Neuronal stem cell (in vitro differentiated cells): Measurements from ENCODE around the gene TRNP1.

Experiments
- DNase-seq: peaks from one replicate; pipeline ENCODE4 v3.0.0-alpha.2; 2013; ENCODE audit warnings: low spot score
- H2AFZ ChIP-seq: one replicate; pipeline ENCODE4 v1.6.1; 2013; ENCODE audit warnings: mild to moderate bottlenecking, low read length, inconsistent platforms
- H2AK5ac ChIP-seq: 2 replicates; pipeline ENCODE4 v1.6.1; 2013; ENCODE audit warnings: low read depth, mild to moderate bottlenecking, inconsistent platforms, low read length, moderate library complexity, mixed read lengths
- H2BK120ac ChIP-seq: 2 replicates; pipeline ENCODE4 v1.6.1; 2013; ENCODE audit warnings: low read depth, mild to moderate bottlenecking, inconsistent platforms, low read length, moderate library complexity, mixed read lengths
- H2BK12ac ChIP-seq: one replicate; pipeline ENCODE4 v1.6.1; 2013; ENCODE audit warnings: low read length, inconsistent platforms
- H2BK15ac ChIP-seq: 2 replicates; pipeline ENCODE4 v1.6.1; 2013; ENCODE audit warnings: mild to moderate bottlenecking, low read length, inconsistent platforms, mixed read lengths
- H2BK5ac ChIP-seq: one replicate; pipeline ENCODE4 v1.6.1; 2013; ENCODE audit warnings: inconsistent platforms, mild to moderate bottlenecking, low read length, moderate library complexity
- H3K14ac ChIP-seq: one replicate; pipeline ENCODE4 v1.6.1; 2013; ENCODE audit warnings: low read length, inconsistent platforms
- H3K18ac ChIP-seq: 2 replicates; pipeline ENCODE4 v1.6.1; 2013; ENCODE audit warnings: low read length, inconsistent platforms
- H3K23ac ChIP-seq: 2 replicates; pipeline ENCODE4 v1.6.1; 2013; ENCODE audit warnings: low read depth, mild to moderate bottlenecking, mixed read lengths, low read length, inconsistent platforms; ENCODE audit not compliant: poor library complexity
- H3K27ac ChIP-seq: replicated peaks from 3 replicates; pipeline ENCODE4 v1.5.1; 2013; ENCODE audit warnings: low read length, inconsistent platforms
- H3K27me3 ChIP-seq, 3 experiments: 2 replicates each; pipeline ENCODE4 v1.6.1; 2013; ENCODE audit warnings: low read length in 3 of 3, mild to moderate bottlenecking in 2 of 3, inconsistent platforms in 1 of 3, low read depth in 1 of 3, mixed read lengths in 1 of 3, moderate library complexity in 1 of 3; ENCODE audit not compliant: control insufficient read depth in 3 of 3, insufficient read depth in 3 of 3
- H3K36me3 ChIP-seq, 2 donors: replicated peaks in 1 of 2; 2 replicates each; pipeline ENCODE4 v1.6.1; 2013; ENCODE audit warnings: low read length in 2 of 2; ENCODE audit not compliant: control insufficient read depth in 2 of 2, insufficient read depth in 2 of 2
- H3K4ac ChIP-seq: 2 replicates; pipeline ENCODE4 v1.6.1; 2013; ENCODE audit warnings: inconsistent platforms, mild to moderate bottlenecking, low read length, moderate library complexity
- H3K4me1 ChIP-seq, 2 donors: 1 replicate in 1 of 2; 2 replicates in 1 of 2; pipeline ENCODE4 v1.6.1; 2013; ENCODE audit warnings: low read length in 2 of 2, low read depth in 1 of 2; ENCODE audit not compliant: control insufficient read depth in 2 of 2, insufficient read depth in 1 of 2
- H3K4me2 ChIP-seq: one replicate; pipeline ENCODE4 v1.6.1; 2013; ENCODE audit warnings: mild to moderate bottlenecking, low read length, inconsistent platforms; ENCODE audit not compliant: insufficient read depth, poor library complexity, severe bottlenecking
- H3K4me3 ChIP-seq, 2 donors: 2 replicates each; pipeline ENCODE4 v1.5.1; 2013; ENCODE audit warnings: low read length in 2 of 2, mild to moderate bottlenecking in 2 of 2, inconsistent platforms in 1 of 2, moderate library complexity in 1 of 2
- H3K79me1 ChIP-seq: one replicate; pipeline ENCODE4 v1.6.1; 2013; ENCODE audit warnings: low read depth, mild to moderate bottlenecking, inconsistent platforms, low read length, moderate library complexity
- H3K9ac ChIP-seq: one replicate; pipeline ENCODE4 v1.6.1; 2013; ENCODE audit warnings: mild to moderate bottlenecking, low read depth, low read length, inconsistent platforms; ENCODE audit not compliant: poor library complexity
- H3K9me3 ChIP-seq, 2 donors: replicated peaks in 1 of 2; 2 replicates each; pipeline versions ENCODE3 to v1.6.1; 2013; ENCODE audit warnings: low read length in 2 of 2, mild to moderate bottlenecking in 2 of 2, inconsistent platforms in 1 of 2, low read depth in 1 of 2, mixed read lengths in 1 of 2, moderate library complexity in 1 of 2; ENCODE audit not compliant: control insufficient read depth in 2 of 2, insufficient read depth in 1 of 2
- H4K8ac ChIP-seq: one replicate; pipeline ENCODE4 v1.6.1; 2013; ENCODE audit warnings: low read depth, mild to moderate bottlenecking, inconsistent platforms, low read length, moderate library complexity
- H4K91ac ChIP-seq: one replicate; pipeline ENCODE4 v1.6.1; 2013; ENCODE audit warnings: low read length, low read depth, mild to moderate bottlenecking, inconsistent platforms; ENCODE audit not compliant: poor library complexity
- WGBS, 2 donors: extraction: QIAGEN DNeasy Blood & Tissue Kit; methylation state at CpG; one replicate each; pipeline ENCODE4 v1.1.7; 2013; ENCODE audit warnings: missing lambda C conversion rate in 2 of 2, mixed read lengths in 1 of 2; ENCODE audit not compliant: insufficient read length in 2 of 2, insufficient replicate concordance in 1 of 2; ENCODE audit errors: extremely low coverage in 2 of 2; 5-methylcytosine and 5-hydroxymethylcytosine counted together

TRNP1 gene

DNA sequence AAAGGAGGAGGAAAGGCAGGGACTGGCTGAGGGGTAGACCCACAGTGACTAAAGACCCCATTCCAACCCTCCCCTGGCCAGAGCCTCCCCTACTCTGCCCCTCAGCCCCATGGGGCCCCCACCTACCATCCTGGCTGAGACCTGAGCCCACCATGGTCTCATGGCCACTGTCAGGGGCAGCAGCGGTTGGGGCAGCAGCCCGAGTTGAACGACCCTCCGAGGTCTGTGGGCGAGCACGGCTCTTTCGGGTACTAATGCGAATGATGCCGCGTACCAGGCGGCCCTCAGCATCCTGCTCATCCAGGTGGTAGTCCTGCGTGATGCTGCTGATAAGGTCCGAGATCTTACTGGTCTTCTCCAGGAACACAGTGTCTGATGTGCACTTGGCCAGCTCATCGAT lies 42.3 kb upstream of the TRNP1 start:
- Histone ChIP-seq H2AK5ac (no peak overlapping the region), H3K27ac (no peak overlapping the region), H3K4me1 (no peaks in the 10 kb centered on the region), H3K27me3 (peaks cover 0 to 5% (median 0%) of the 10 kb centered on the region in 3 experiments), H3K4me3 (no peak overlapping the region), H4K8ac (no peak overlapping the region), H2BK12ac (no peak overlapping the region), H3K14ac (no peak overlapping the region), H2BK15ac (no peak overlapping the region), H3K23ac (no peak overlapping the region), H3K79me1 (no peaks in the 10 kb centered on the region), H3K9me3 (peaks cover 2 to 7% of the 10 kb centered on the region in 2 donors), H3K18ac (no peak overlapping the region), H3K4ac (no peak overlapping the region), H2AFZ (no peak overlapping the region), H4K91ac (no peak overlapping the region), H2BK5ac (no peak overlapping the region), H2BK120ac (no peak overlapping the region), H3K9ac (no peak overlapping the region), H3K4me2 (no peak overlapping the region), H3K36me3 (peaks cover 6 to 10% of the 10 kb centered on the region in 2 donors)
- DNase-seq, result no peak
- WGBS, 2 donors, result no CpG with 5 or more reads among the region's 14 CpGs

DNA sequence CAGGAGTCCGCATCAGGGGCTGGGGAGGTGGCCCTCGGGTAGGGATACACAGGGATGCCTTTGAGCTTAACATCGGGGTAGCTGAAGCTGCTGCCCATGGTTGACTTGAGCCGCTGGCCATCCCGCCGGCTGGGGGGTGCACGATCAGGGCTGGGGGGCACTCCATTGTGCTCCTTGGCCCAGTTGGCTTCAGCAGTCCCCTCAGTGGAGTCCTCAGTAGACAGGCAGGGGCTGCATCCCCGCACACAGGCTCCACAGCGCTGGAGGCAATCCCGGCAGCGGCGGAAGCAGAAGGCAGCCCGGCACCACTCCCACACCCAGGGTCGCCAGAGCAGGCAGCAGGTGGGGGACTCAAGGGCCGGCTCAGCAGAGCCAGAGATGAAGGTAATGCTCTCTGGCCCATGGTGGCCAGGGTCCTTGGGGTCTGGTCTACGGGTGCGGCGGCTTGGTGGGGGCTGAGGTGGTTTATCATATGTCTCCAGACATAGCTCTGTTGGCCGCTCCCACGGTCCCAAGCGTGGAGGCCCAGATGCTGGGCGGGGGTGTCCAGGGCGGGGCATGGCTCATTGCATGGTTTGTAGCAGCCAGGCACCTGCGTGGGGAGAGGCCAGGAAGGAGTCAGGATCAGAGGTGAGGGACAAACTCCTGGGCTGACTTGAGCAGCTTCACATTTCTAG lies 41.5 kb upstream of the TRNP1 start:
- Histone ChIP-seq H3K27ac (no peak overlapping the region), H3K23ac (no peak overlapping the region), H3K9ac (no peak overlapping the region), H2BK12ac (no peak overlapping the region), H3K4me3 (no peak overlapping the region), H3K36me3 (peaks cover 2 to 4% of the 10 kb centered on the region in 2 donors), H4K8ac (no peak overlapping the region), H3K27me3 (peaks cover 0 to 8% (median 0%) of the 10 kb centered on the region in 3 experiments), H2AFZ (no peak overlapping the region), H3K9me3 (peaks cover 4 to 6% of the 10 kb centered on the region in 2 donors), H3K4ac (no peak overlapping the region), H3K18ac (no peak overlapping the region), H3K4me1 (no peaks in the 10 kb centered on the region), H4K91ac (no peak overlapping the region), H2AK5ac (no peak overlapping the region), H2BK15ac (no peak overlapping the region), H3K79me1 (no peaks in the 10 kb centered on the region), H2BK5ac (no peak overlapping the region), H2BK120ac (no peak overlapping the region), H3K4me2 (no peak overlapping the region), H3K14ac (no peak overlapping the region)
- WGBS, 2 donors, result no CpG with 5 or more reads among the region's 24 CpGs
- no peak for DNase-seq

DNA sequence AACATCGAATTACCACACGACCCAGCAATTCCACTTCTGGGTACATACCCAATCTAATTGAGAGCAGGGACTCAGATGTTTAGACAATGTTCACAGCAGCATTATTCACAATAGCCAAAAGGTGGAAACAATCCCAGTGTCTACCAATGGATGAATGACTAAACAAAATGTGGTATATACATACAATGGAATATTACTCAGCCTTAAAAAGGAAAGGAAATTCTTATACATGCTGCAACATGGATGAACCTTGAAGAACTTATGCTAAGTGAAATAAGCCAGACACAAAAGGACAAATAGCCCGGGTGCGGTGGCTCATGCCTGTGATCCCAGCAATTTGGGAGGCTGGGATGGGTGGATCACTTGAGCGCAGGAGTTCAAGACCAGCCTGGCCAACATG lies 40.1 kb upstream of the TRNP1 start:
- no CpG with 5 or more reads among the region's 5 CpGs for WGBS, 2 donors
- H3K18ac ChIP-seq, result no peak overlapping the region
- H3K4ac ChIP-seq, result no peak overlapping the region
- H2BK15ac ChIP-seq, result no peak overlapping the region
- H3K9me3 ChIP-seq, result peaks cover 3 to 4% of the 10 kb centered on the region in 2 donors
- no peak overlapping the region for H2BK5ac ChIP-seq
- no peak overlapping the region for H3K9ac ChIP-seq
- no peak overlapping the region for H2AFZ ChIP-seq
- DNase-seq, result no peak
- H3K27me3 ChIP-seq, result peaks cover 0 to 21% (median 0%) of the 10 kb centered on the region in 3 experiments
- no peak overlapping the region for H3K27ac ChIP-seq
- H2BK120ac ChIP-seq, result no peak overlapping the region
- no peak overlapping the region for H3K14ac ChIP-seq
- no peaks in the 10 kb centered on the region for H3K4me1 ChIP-seq
- no peak overlapping the region for H2BK12ac ChIP-seq
- no peaks in the 10 kb centered on the region for H3K79me1 ChIP-seq
- H2AK5ac ChIP-seq, result no peak overlapping the region
- no peak overlapping the region for H3K4me3 ChIP-seq
- no peak overlapping the region for H4K91ac ChIP-seq
- no peaks in the 10 kb centered on the region for H3K36me3 ChIP-seq
- H3K4me2 ChIP-seq, result no peak overlapping the region
- no peak overlapping the region for H4K8ac ChIP-seq
- no peak overlapping the region for H3K23ac ChIP-seq

DNA sequence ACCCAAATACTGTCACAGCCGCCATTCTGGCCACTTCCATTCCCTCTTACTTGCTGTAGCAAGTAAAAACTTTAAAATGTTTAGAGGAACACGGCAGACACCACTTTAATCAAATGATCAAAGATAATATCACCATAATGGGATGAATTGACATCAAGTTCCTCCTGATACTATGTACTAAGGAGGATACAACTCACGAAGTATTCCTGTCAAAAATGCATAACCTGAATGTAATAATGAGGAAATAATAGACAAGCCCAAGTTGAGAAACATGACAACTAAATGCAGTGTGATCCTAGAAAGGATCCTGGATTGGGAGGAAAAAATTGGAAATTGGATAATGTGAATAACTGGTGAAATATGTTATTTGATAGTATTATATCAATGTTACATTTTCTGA lies 37.2 kb upstream of the TRNP1 start:
- H3K4me2 ChIP-seq, result no peak overlapping the region
- no peak overlapping the region for H2AFZ ChIP-seq
- H2AK5ac ChIP-seq, result no peak overlapping the region
- no peak overlapping the region for H3K4ac ChIP-seq
- no peak overlapping the region for H3K14ac ChIP-seq
- no peak for DNase-seq
- no peak overlapping the region for H2BK12ac ChIP-seq
- peaks cover 17 to 50% (median 28%) of the 10 kb centered on the region in 3 experiments for H3K27me3 ChIP-seq
- no peak overlapping the region for H3K9ac ChIP-seq
- no peak overlapping the region for H3K18ac ChIP-seq
- no peak overlapping the region for H3K23ac ChIP-seq
- H3K4me1 ChIP-seq, result peaks cover 3% of the 10 kb centered on the region in 2 donors
- no peaks in the 10 kb centered on the region for H3K36me3 ChIP-seq
- H2BK120ac ChIP-seq, result no peak overlapping the region
- H2BK15ac ChIP-seq, result no peak overlapping the region
- H3K9me3 ChIP-seq, result peaks cover 3 to 4% of the 10 kb centered on the region in 2 donors
- H4K91ac ChIP-seq, result no peak overlapping the region
- H3K27ac ChIP-seq, result no peak overlapping the region
- WGBS, 2 donors, result no CpG with 5 or more reads among the region's 3 CpGs
- H3K79me1 ChIP-seq, result no peaks in the 10 kb centered on the region
- H4K8ac ChIP-seq, result no peak overlapping the region
- no peak overlapping the region for H2BK5ac ChIP-seq
- H3K4me3 ChIP-seq, result no peak overlapping the region
